Erythroblast (primary cell): ENCODE results near the gene HPCAL1.

Source experiments
- GATA1 ChIP-seq: IDR thresholded peaks from 2 replicates; pipeline ENCODE4 v1.6.1; 2011; ENCODE audit warnings: low read depth, mild to moderate bottlenecking, control low read depth, low read length, moderate library complexity
- POLR2A ChIP-seq: IDR thresholded peaks from 2 replicates; pipeline ENCODE4 v1.6.1; 2011; ENCODE audit warnings: mild to moderate bottlenecking, low read length

- TF ChIP-seq POLR2A (no peak), GATA1 (no peak)
Measured at GRCh38 chr2:10335046-10335840, 32.5 kb downstream of the HPCAL1 start.
